Ovary (tissue), 3 donors: ENCODE results near the gene CALY.

Source experiments
- EP300 ChIP-seq: sonication (generic); formaldehyde crosslinking; IDR thresholded peaks from one replicate; pipeline ENCODE4 v1.6.1; 2017; ENCODE audit warnings: antibody characterized with exemption
- POLR2A ChIP-seq: fragments of 450-650 bp; IDR thresholded peaks from one replicate; pipeline ENCODE4 v1.6.1; 2017; ENCODE audit warnings: antibody characterized with exemption, mild to moderate bottlenecking, moderate library complexity
- TF ChIP-seq, protein P1 (sequence below), 3 donors: fragments of 450-650 bp in 2 of 3; fragments of 200-600 bp in 1 of 3; IDR thresholded peaks; one replicate each; pipeline versions ENCODE4 v1.5.1 to v1.8.0; 2016 to 2022; ENCODE audit warnings: antibody characterized with exemption in 3 of 3, mild to moderate bottlenecking in 1 of 3
- donor health status: DM: no; HTN: no; CAD: no.

DNA sequence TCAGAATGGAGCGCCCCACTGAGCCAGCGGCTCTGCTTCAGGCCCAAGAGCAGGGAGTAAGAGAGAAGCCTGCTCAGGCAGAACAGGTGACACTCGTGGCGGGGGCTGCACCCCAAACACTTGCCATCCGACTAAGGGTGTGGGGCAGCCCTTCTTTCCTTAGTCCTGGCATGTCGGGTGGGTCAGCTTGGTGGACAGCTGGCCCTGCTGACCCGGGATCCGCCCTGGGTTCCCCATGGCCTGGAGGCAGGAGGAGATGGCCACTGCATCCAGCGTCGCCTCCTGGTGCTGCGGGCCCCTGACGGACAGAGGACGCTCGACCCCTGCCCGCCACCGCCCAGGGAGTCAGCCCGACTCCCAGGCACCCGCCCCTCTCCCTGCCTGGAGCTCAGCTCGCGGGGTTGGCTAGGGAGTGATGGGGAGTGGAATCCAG is 41.1 kb upstream of the CALY start:
- TF ChIP-seq, protein P1, sequence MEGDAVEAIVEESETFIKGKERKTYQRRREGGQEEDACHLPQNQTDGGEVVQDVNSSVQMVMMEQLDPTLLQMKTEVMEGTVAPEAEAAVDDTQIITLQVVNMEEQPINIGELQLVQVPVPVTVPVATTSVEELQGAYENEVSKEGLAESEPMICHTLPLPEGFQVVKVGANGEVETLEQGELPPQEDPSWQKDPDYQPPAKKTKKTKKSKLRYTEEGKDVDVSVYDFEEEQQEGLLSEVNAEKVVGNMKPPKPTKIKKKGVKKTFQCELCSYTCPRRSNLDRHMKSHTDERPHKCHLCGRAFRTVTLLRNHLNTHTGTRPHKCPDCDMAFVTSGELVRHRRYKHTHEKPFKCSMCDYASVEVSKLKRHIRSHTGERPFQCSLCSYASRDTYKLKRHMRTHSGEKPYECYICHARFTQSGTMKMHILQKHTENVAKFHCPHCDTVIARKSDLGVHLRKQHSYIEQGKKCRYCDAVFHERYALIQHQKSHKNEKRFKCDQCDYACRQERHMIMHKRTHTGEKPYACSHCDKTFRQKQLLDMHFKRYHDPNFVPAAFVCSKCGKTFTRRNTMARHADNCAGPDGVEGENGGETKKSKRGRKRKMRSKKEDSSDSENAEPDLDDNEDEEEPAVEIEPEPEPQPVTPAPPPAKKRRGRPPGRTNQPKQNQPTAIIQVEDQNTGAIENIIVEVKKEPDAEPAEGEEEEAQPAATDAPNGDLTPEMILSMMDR (IDR thresholded peaks at IDR 0.05): no peak
- TF ChIP-seq POLR2A: no peak
- TF ChIP-seq EP300: no peak
